OCI-M2 (cell line): ENCODE results near the gene SLC7A6OS.
A peak's percentile ranks its signal among the peaks of the same experiment; 100 is the strongest.

ENCODE experiments used
- DNase-seq: peaks from one replicate; lab custom pipeline; 2025; ENCODE audit not compliant: unreplicated experiment; lab: John Stamatoyannopoulos, UW

SLC7A6OS gene

DNA sequence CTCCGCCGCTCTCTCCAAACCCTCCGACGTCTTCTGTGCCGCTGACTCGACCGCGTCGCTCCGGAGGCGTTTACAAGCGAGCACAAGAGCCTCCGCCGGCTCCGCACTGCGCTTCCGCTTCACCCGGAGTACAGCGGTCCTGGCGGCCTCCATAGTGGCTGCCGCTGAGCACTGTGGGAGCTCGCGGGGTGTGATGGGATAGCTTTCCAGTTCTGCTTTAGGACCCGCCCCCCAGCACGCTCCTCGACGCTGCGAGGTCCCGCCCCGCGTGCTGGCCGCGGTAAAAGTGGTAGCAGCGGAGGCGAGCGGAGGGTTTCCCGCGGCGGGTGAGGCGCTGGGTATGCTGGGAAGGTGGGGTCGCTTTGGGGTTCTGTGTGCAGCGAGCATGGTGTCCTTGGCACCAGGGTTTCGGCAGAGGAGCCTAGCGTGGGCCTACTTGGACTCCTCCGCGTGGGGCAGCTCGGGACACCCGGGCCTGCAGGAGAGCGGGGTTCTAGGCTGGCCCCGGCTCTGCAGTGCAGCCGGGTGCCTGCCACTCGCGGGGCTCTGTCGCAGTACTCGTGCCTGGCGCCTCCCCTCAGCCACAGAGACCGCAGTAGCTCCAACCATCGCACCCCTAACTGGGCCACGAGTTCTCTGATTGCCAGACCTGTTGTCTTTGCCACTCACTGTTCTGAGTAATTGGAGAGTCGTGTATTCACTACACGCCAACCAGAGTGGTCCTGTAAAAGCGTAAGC is at the start of gene SLC7A6OS, which contains the start of gene PRMT7:
TSS of gene SLC7A6OS (minus strand) at position 173 of the 738 bp plus-strand sequence. CDS start at position 153, 20 bp downstream.
TSS of gene PRMT7 (plus strand) at position 246 of the 738 bp plus-strand sequence. CDS start 4,961 bp downstream, outside the sequence.
- peak; percentile 44 for DNase-seq

DNA sequence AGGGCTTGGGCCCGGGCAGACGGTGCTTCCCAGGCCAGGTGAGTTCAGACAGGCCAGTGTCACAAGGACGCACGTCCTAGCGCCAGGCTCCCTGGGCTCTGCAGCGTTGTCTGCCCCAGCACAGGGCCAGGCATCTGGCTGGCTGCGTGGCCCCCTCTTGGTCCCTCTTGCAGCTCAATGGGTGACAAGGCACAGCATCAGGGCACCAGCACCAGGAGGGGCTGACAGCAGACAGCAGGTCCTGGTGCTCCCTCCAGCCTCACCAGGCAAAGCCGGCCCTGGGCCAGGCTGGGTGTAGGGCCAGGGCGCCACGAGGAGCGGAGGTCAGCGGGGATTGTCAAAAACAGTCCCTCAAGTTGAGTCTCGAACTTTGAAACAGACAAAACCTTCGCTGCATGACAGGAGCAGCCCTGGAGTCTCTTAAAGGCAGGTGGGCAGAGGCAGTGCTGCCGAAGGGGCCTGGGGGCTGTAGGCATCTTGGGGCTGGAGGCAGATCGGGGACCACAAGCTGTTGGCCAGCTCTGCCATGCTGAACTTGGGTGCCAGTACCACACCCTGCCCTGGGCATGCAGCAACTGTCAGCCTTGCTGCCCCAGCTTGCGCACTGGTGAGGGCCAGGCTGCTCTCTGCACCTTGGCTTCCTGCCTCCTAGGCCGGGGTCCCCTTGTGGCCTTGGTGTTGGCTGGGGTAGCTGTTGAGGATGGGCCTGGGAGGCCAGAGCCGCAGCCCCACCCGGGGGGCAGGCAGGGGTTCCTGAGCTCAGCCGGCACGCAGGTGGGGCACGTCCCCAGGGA is 48.8 kb upstream of the SLC7A6OS start:
- DNase-seq: no peak

DNA sequence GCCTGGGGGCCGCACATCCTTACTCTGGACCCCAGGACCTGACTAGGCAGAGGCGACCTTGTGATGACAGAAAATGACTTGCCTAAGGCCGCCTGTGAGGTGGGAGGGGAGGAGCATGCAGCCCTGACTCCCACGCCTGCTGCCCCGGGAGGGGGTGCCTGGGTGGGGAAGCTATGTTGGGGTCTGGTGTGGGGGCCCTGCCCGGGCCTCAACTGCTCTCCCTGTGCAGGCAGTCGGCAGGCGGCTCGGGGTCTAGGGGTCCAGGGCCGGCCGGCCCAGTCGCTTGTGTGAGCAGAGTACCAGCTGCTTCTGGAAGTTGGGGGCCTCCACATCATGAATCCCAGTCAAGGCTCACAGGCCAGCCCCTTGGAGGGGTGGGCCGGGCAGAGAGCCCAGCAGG is 48.2 kb upstream of the SLC7A6OS start:
- DNase-seq: no peak

GRCh38 chr16:68357923-68358322 is 47.2 kb upstream of the SLC7A6OS start:
- no peak for DNase-seq

DNA sequence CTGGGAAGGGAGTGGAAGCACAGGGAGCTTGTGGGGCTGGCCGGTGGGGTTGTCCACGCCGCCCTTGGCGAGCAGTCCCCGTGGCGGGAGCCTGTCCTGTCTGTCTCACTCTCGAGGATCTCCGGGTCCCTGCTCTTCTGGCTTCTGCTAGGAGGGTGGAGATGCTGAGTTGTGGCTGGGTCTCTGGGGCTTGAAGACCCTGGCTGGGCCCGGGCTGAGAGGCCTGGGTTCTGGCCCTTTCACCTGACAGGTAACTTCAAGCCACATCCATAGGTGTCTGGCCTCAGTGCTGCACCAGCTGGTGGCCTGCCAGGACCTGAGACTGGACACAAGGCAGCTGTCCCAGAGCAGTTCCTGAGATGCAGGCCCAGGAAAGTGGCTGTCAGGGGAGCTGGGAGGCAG is 46.8 kb upstream of the SLC7A6OS start:
- DNase-seq: no peak

GRCh38 chr16:68356919-68357286 is 46.2 kb upstream of the SLC7A6OS start:
- no peak for DNase-seq

GRCh38 chr16:68356249-68356918 is 45.6 kb upstream of the SLC7A6OS start:
- no peak for DNase-seq

- DNase-seq: no peak
These were observed 44.9 kb upstream of the SLC7A6OS start for GRCh38 chr16:68355447-68356248.

GRCh38 chr16:68354816-68355215 is 44.1 kb upstream of the SLC7A6OS start:
- no peak for DNase-seq

- DNase-seq: no peak
These were observed 42.6 kb upstream of the SLC7A6OS start for GRCh38 chr16:68353366-68353765.

DNA sequence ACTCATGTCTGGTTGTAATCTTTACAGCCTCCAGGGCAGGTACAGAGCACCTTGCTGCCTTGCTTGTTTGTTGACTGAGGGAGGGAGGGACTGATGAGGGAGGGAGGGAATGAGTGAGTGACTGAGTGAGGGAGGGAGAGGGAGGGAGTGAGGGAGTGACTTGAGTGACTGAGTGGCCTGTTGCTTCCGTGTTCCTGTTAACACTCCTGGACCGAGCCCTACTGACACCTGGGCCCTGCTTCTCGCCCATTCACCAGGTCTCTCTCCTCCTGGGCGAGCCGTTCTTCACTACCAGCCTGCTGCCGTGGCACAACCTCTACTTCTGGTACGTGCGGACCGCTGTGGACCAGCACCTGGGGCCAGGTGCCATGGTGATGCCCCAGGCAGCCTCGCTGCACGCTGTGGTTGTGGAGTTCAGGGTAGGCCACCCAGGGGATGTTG is 41.3 kb upstream of the SLC7A6OS start:
- DNase-seq: no peak

DNA sequence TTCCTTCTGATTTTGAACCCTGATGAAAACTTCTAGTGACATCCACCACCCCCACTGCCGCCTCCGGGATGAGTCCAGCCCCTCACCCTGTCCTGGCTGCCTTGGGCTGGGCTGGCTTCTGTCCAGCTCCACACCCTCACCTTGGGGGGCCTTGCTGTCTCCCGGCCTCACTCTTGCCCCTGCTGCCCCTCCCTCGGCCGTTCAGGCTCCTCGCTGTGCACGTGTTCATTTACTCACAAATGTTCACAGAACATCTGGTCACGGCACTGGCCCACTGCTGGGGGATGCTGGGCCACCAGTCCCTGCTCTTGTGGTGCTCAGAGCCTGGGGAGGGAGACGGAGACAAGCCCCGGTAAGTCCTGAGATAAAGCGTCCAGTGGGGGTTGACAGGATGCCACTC is 40.7 kb upstream of the SLC7A6OS start:
- no peak for DNase-seq

- DNase-seq: no peak
These were observed 40.1 kb upstream of the SLC7A6OS start for GRCh38 chr16:68350813-68351350.

DNA sequence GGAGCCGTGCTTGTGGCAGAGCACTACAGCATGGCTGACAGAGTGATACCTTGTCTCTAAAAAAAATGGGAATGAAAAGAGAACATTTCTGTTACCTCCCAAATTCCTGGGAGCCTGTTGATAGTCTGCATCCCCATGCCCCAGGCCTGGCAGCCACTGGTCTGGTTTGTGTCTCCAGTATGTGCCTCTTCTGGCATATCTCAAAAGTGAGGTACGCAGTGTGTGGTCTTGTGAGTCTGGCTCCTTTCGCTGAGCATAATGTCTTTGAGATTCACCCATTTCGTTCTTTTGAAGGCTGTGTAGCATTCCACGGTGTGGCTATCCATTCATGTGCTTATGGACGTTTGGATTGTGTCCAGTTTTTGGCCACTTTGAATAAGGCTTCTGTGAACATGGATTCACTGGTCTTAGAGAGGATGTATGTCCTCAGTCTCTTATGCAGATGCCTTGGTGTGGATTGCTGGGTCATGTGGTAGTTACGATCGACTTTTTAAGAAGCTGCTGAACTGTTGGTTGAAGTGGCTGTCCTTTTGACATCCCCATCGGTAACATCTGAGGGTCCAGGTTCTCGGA is 39.2 kb upstream of the SLC7A6OS start:
- DNase-seq: no peak

GRCh38 chr16:68348639-68349445 is 38.1 kb upstream of the SLC7A6OS start:
- DNase-seq: no peak

GRCh38 chr16:68347605-68348004 is 36.9 kb upstream of the SLC7A6OS start:
- no peak for DNase-seq

- DNase-seq: no peak
These were observed 36.2 kb upstream of the SLC7A6OS start for GRCh38 chr16:68346892-68347480.

- no peak for DNase-seq
These were observed 35.4 kb upstream of the SLC7A6OS start for GRCh38 chr16:68345958-68346635.
